ENCODE measurements around the gene TMUB2.

- TF ChIP-seq EZH2 (IDR thresholded peaks at IDR 0.05; ENCODE audit: borderline replicate concordance, low read length) (no peak), CTCF (conservative IDR thresholded peaks at IDR 0.05 in 1 of 2, IDR thresholded peaks at IDR 0.05 in 1 of 2; ENCODE audit: extremely low read depth in 1 of 2, insufficient read depth in 1 of 2, low read depth in 1 of 2, low read length in 2 of 2) (no peak)
These were observed 16.0 kb downstream of the TMUB2 start for GRCh38 chr17:44202756-44203155.
